Skeletal muscle tissue (tissue), 4 donors: ENCODE results near the gene UGT1A10. TPM values are rescaled to one million over a fixed set of nuclear protein-coding genes. Genes with fewer than 3 reads are reported as not detected.

Experiments used
- H3K27ac ChIP-seq: one replicate; pipeline ENCODE4 v1.7.0; 2013; ENCODE audit warnings: mild to moderate bottlenecking, low read depth, low read length, inconsistent platforms
- H3K27me3 ChIP-seq, 3 donors: one replicate each; pipeline ENCODE4 v1.7.0; 2013; ENCODE audit warnings: low read length in 3 of 3; ENCODE audit not compliant: control insufficient read depth in 3 of 3, insufficient read depth in 3 of 3
- H3K36me3 ChIP-seq, 3 donors: one replicate each; pipeline ENCODE4 v1.7.0; 2013; ENCODE audit warnings: low read length in 3 of 3; ENCODE audit not compliant: control insufficient read depth in 3 of 3, insufficient read depth in 3 of 3
- H3K4me1 ChIP-seq, 3 donors: one replicate each; pipeline ENCODE4 v1.7.0; 2013; ENCODE audit warnings: low read length in 3 of 3, mild to moderate bottlenecking in 3 of 3; ENCODE audit not compliant: control insufficient read depth in 3 of 3, insufficient read depth in 3 of 3
- H3K4me3 ChIP-seq, 3 donors: one replicate each; pipeline ENCODE4 v1.7.0; 2013; ENCODE audit warnings: low read length in 3 of 3
- H3K9ac ChIP-seq, 3 donors: one replicate each; pipeline ENCODE4 v1.7.0; 2013; ENCODE audit warnings: low read length in 3 of 3, mild to moderate bottlenecking in 3 of 3, moderate library complexity in 2 of 3, low read depth in 1 of 3
- H3K9me3 ChIP-seq, 3 donors: one replicate each; pipeline ENCODE4 v1.7.0; 2013; ENCODE audit warnings: low read length in 3 of 3; ENCODE audit not compliant: control insufficient read depth in 3 of 3
- total RNA-seq: library from RNA; depleted of rRNA; stranded (reverse); fragments of >200 nt; gene quantifications from one replicate; pipeline ENCODE4 v1.2.3, GENCODE V29; 2014
- donor health status: Osteomylitis.

The UGT1A10 gene
- total RNA-seq, 1 donor from 2014 or later = not detected

DNA sequence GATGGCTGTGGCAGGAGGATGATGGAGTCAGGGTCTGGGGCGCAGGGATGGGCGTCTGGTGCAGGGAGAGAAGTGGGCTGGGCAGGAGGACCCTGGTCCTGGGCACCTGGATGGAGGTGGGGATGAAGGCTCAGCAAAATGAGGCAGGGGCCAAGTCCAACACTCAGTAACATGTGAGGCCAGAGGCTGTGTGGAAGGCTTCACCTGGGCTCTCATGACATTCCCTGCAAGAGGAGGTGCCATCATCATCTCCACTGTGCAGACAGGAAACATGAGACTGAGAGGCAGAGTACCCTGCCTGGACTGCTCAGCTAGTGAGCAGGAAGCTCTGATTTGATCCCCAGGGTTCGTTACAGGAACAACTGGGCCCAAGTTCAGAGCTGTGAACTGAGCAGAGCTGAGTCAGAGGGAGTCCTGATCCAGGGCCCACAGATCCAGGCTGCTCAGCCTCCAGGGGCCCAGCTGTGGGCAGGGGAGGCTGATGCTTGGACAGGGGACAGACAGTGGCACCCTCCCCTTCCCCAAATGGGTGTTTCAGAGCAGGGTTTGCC, 181.2 kb downstream of the UGT1A10 start:
- Histone ChIP-seq H3K9ac (no peak overlapping the region), H3K27me3 (peaks cover 0 to 5% (median 3%) of the 10 kb centered on the region in 3 donors), H3K27ac (no peak overlapping the region), H3K36me3 (no peaks in the 10 kb centered on the region), H3K9me3 (no peaks in the 10 kb centered on the region), H3K4me1 (no peaks in the 10 kb centered on the region), H3K4me3 (no peak overlapping the region)

DNA sequence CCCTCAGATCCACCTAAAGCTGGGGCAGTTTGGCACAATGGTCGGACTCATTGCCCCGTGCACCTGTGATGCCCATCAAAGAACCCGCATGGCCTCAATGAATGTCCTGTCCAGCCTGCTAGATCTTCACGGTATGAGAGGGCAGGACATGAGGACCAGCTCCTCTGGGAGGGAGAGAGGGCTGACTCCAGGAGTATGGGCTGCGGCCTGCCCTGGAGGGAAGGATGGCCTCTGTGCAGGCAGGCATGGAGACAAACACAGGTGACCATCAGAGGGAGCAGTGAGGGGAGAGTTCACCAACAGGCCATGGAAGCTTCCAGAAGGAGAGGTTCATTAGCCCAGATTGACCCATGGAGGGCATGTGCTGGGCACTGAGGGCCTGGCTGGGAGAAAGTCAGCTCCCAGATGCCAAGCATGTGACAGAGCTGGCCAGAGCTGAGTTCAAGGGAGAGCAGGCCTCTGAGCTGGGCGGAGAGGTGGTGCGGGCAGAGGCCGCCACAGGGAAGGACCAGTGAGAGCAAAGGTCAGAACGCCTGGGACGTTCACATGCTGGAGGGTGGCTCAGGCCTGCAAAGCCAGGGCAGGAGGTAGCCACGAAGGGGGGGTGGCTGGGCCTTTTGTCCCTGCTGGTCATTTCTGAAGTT, 181.9 kb downstream of the UGT1A10 start:
- no peaks in the 10 kb centered on the region for H3K4me1 ChIP-seq
- H3K27ac ChIP-seq = no peak overlapping the region
- H3K27me3 ChIP-seq = peaks cover 0 to 5% (median 3%) of the 10 kb centered on the region in 3 donors
- no peak overlapping the region for H3K9ac ChIP-seq
- no peak overlapping the region for H3K4me3 ChIP-seq
- H3K9me3 ChIP-seq = no peaks in the 10 kb centered on the region
- H3K36me3 ChIP-seq = no peaks in the 10 kb centered on the region

GRCh38 chr2:233818639-233819621, 182.7 kb downstream of the UGT1A10 start:
- no peak overlapping the region for H3K27ac ChIP-seq
- H3K4me1 ChIP-seq = no peaks in the 10 kb centered on the region
- no peaks in the 10 kb centered on the region for H3K9me3 ChIP-seq
- no peak overlapping the region for H3K9ac ChIP-seq
- no peaks in the 10 kb centered on the region for H3K36me3 ChIP-seq
- H3K4me3 ChIP-seq = no peak overlapping the region
- H3K27me3 ChIP-seq = peaks cover 0 to 5% (median 3%) of the 10 kb centered on the region in 3 donors

GRCh38 chr2:233819884-233820773, 183.9 kb downstream of the UGT1A10 start:
- Histone ChIP-seq H3K4me3 (no peak overlapping the region), H3K9ac (no peak overlapping the region), H3K27me3 (peaks cover 0 to 5% (median 3%) of the 10 kb centered on the region in 3 donors), H3K9me3 (no peaks in the 10 kb centered on the region), H3K36me3 (no peaks in the 10 kb centered on the region), H3K27ac (no peak overlapping the region), H3K4me1 (no peaks in the 10 kb centered on the region)

DNA sequence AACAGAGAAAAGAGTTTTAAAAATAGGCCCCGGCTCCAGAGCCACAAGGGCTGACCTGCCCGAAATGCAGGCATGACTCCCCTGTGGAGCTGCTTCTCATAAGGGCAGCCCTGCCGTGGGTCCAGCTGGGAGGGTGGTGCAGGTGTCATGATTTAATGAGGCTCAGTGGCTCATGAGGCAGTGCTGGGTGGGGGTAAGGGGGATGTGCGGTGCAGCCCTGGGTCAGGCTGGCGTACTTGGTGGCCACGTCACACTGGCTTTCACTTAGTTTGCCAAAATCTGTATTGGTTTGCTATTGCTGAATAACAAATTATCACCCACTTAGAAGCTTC, 184.5 kb downstream of the UGT1A10 start:
- H3K4me3 ChIP-seq = no peak overlapping the region
- H3K27ac ChIP-seq = no peak overlapping the region
- no peaks in the 10 kb centered on the region for H3K36me3 ChIP-seq
- H3K9ac ChIP-seq = no peak overlapping the region
- H3K9me3 ChIP-seq = no peaks in the 10 kb centered on the region
- peaks cover 0 to 5% (median 3%) of the 10 kb centered on the region in 3 donors for H3K27me3 ChIP-seq
- no peaks in the 10 kb centered on the region for H3K4me1 ChIP-seq

- Histone ChIP-seq H3K27me3 (peaks cover 0 to 5% (median 3%) of the 10 kb centered on the region in 3 donors), H3K4me1 (no peaks in the 10 kb centered on the region), H3K9ac (no peak overlapping the region), H3K4me3 (no peak overlapping the region), H3K27ac (no peak overlapping the region), H3K36me3 (no peaks in the 10 kb centered on the region), H3K9me3 (no peaks in the 10 kb centered on the region)
Observed at GRCh38 chr2:233821196-233821595, 184.9 kb downstream of the UGT1A10 start.

DNA sequence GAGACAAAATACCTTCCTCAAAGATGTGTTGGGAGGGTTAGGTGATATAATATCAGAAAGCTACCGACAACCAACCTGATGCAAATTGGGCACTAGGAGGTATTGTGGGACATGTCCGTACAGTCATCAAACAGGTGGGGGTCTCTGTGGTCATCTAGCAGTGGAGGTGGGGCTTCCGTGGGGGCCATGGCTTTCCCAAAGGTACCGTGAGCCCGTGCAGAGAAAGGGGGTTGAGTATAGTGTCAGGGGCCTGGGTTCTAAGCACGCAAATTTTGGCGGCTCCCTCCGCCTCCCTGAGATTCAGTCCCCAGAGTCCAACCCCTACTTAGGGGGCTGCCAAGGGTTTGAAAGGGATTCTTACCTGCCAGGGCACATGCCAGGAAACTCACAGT, 185.5 kb downstream of the UGT1A10 start:
- Histone ChIP-seq H3K4me1 (no peaks in the 10 kb centered on the region), H3K27ac (no peak overlapping the region), H3K9ac (no peak overlapping the region), H3K4me3 (no peak overlapping the region), H3K27me3 (peaks cover 0 to 5% (median 3%) of the 10 kb centered on the region in 3 donors), H3K36me3 (no peaks in the 10 kb centered on the region), H3K9me3 (peaks cover 0 to 2% (median 0%) of the 10 kb centered on the region in 3 donors)

- Histone ChIP-seq H3K27me3 (peaks cover 0 to 3% (median 3%) of the 10 kb centered on the region in 3 donors), H3K9me3 (peaks cover 0 to 4% (median 0%) of the 10 kb centered on the region in 3 donors), H3K9ac (no peak overlapping the region), H3K4me1 (no peaks in the 10 kb centered on the region), H3K4me3 (no peak overlapping the region), H3K27ac (no peak overlapping the region), H3K36me3 (no peaks in the 10 kb centered on the region)
Observed at GRCh38 chr2:233822101-233822771, 186.0 kb downstream of the UGT1A10 start.
